AG10803 (cell line): ENCODE data around the gene SAMD4A.

Experiments used
- DNase-seq: peaks from one replicate; pipeline ENCODE4 v3.0.0; 2010; ENCODE audit warnings: low read depth
- H3K4me3 ChIP-seq: 2 replicates; pipeline ENCODE4 v1.5.1; 2011; ENCODE audit warnings: mild to moderate bottlenecking, low read length, control low read depth
- CTCF ChIP-seq: conservative IDR thresholded peaks from 2 replicates; pipeline ENCODE4 v1.5.1; 2011; ENCODE audit warnings: mild to moderate bottlenecking, low read length, control low read depth, inconsistent platforms

Gene SAMD4A

GRCh38 chr14:54565785-54566409, 1.0 kb upstream of the SAMD4A start:
- no peak for TF ChIP-seq CTCF
- peak; percentile 95 for DNase-seq
- H3K4me3 ChIP-seq: peak overlapping the region; percentile 83

GRCh38 chr14:54567224-54567638, 303 bp downstream of the SAMD4A start:
- DNase-seq: no peak
- TF ChIP-seq CTCF: no peak

GRCh38 chr14:54567639-54568561, 972 bp downstream of the SAMD4A start:
- peak; percentile 48 for DNase-seq
- peak overlapping the region; percentile 83 for H3K4me3 ChIP-seq
- no peak for TF ChIP-seq CTCF

More at GRCh38 chr14:54567224-54567638, 303 bp downstream of the SAMD4A start:
- H3K4me3 ChIP-seq: peak overlapping the region; percentile 83

GRCh38 chr14:54568821-54569595, 2.1 kb downstream of the SAMD4A start:
- no peak for TF ChIP-seq CTCF
- DNase-seq: peak; percentile 40
- peak overlapping the region; percentile 83 for H3K4me3 ChIP-seq

- no peak for TF ChIP-seq CTCF
- DNase-seq: no peak
- H3K4me3 ChIP-seq: peak overlapping the region; percentile 30
These were observed 3.1 kb downstream of the SAMD4A start for GRCh38 chr14:54570047-54570446.

- DNase-seq: peak; percentile 91
- TF ChIP-seq CTCF: no peak
- H3K4me3 ChIP-seq: peak overlapping the region; percentile 30
These were observed 3.9 kb downstream of the SAMD4A start for GRCh38 chr14:54570631-54571415.
